ENCODE results near the gene TIE1.

GRCh38 chr1:43303471-43304313 lies 2.9 kb downstream of the TIE1 start:
- TF ChIP-seq CTCF (IDR thresholded peaks at IDR 0.05; ENCODE audit: low read depth, low read length), result no peak
- TF ChIP-seq, protein P1, sequence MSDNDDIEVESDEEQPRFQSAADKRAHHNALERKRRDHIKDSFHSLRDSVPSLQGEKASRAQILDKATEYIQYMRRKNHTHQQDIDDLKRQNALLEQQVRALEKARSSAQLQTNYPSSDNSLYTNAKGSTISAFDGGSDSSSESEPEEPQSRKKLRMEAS (IDR thresholded peaks at IDR 0.05; ENCODE audit: low read depth, low read length), result no peak

Data from NB4 (cell line).